Testis (tissue), 2 donors: ENCODE results near the gene GOLGA6L10.
"Not testable (repeated sequence)": the region's sequence is repeated elsewhere in the genome, so short reads cannot be mapped to it uniquely, and the experiment has no call there.

Experiments
- POLR2A ChIP-seq: fragments of 450-650 bp; IDR thresholded peaks from one replicate; pipeline ENCODE4 v1.6.1; 2017; ENCODE audit warnings: antibody characterized with exemption, mild to moderate bottlenecking, moderate library complexity
- TF ChIP-seq, protein P1 (sequence below), 3 experiments: fragments of 450-650 bp in 2 of 3; fragments of 200-600 bp in 1 of 3; sonication (generic) in 1 of 3; IDR thresholded peaks; one replicate each; pipeline ENCODE4 v1.5.1; 2016 to 2019; ENCODE audit warnings: antibody characterized with exemption in 3 of 3, mild to moderate bottlenecking in 2 of 3, moderate library complexity in 1 of 3

DNA sequence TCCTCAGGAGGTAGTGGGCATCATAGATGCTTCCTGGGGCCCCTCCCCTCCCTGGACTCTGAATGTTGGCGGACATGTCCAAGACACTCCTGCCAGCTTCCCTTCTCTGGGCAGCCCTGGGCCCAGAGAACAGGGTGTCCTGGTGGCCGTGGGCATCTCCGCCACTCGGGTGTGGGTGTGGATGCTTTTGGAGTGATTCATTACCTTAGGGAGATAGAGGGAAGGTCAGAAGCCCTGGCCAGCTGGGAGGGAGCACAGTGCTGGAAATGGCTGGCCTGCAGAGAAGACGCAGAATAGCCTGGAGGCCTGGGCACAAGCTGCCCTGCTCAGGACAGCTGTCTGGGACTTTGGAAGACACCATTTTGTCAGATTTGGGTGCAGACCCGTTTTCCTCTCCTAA lies 48.9 kb downstream of the GOLGA6L10 start:
- TF ChIP-seq, protein P1, sequence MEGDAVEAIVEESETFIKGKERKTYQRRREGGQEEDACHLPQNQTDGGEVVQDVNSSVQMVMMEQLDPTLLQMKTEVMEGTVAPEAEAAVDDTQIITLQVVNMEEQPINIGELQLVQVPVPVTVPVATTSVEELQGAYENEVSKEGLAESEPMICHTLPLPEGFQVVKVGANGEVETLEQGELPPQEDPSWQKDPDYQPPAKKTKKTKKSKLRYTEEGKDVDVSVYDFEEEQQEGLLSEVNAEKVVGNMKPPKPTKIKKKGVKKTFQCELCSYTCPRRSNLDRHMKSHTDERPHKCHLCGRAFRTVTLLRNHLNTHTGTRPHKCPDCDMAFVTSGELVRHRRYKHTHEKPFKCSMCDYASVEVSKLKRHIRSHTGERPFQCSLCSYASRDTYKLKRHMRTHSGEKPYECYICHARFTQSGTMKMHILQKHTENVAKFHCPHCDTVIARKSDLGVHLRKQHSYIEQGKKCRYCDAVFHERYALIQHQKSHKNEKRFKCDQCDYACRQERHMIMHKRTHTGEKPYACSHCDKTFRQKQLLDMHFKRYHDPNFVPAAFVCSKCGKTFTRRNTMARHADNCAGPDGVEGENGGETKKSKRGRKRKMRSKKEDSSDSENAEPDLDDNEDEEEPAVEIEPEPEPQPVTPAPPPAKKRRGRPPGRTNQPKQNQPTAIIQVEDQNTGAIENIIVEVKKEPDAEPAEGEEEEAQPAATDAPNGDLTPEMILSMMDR (IDR thresholded peaks at IDR 0.05) = not testable (repeated sequence)
- not testable (repeated sequence) for TF ChIP-seq POLR2A
